T47D (cell line): ENCODE measurements around the gene RIPOR3.
"Not testable (repeated sequence)": the region's sequence is repeated elsewhere in the genome, so short reads cannot be mapped to it uniquely, and the experiment has no call there.

Experiments used
- DNase-seq, 2 experiments: peaks; one replicate each; pipeline versions ENCODE4 v3.0.0 to v3.0.0-alpha.2; 2011 to 2012; ENCODE audit warnings: low read depth in 1 of 2, low spot score in 1 of 2
- JUND ChIP-seq: IDR thresholded peaks from 2 replicates; pipeline ENCODE4 v1.6.1; 2012; ENCODE audit warnings: low read depth
- in situ Hi-C: cut with HindIII; loops from 2 replicates; pipeline ENCODE4 v1.10.0; 2016; ENCODE audit warnings: low sequenced_read_pairs, low pct_unique_long_range_greater_than_20kb

RIPOR3 gene

GRCh38 chr20:50648651-50649050 lies 42.7 kb downstream of the RIPOR3 start:
- in situ Hi-C loops: no loop called here
- TF ChIP-seq JUND: no peak
- DNase-seq: no peak

GRCh38 chr20:50646483-50646996 lies 44.8 kb downstream of the RIPOR3 start:
- no peak for TF ChIP-seq JUND
- no peak for DNase-seq
- in situ Hi-C loops: no loop called here

GRCh38 chr20:50645253-50646068 lies 45.9 kb downstream of the RIPOR3 start:
- in situ Hi-C loops: no loop called here
- no peak; the same call in none of the 2 replicates for TF ChIP-seq JUND
- peak; percentile 78 to 96 for DNase-seq

- in situ Hi-C loops: no loop called here
- no peak for DNase-seq
- TF ChIP-seq JUND: no peak
Observed at GRCh38 chr20:50642288-50642803, 49.0 kb downstream of the RIPOR3 start.

GRCh38 chr20:50641625-50642287 lies 49.6 kb downstream of the RIPOR3 start:
- DNase-seq, in situ Hi-C loops: not testable (repeated sequence)

- in situ Hi-C loops, DNase-seq: not testable (repeated sequence)
Observed at GRCh38 chr20:50639971-50640711, 51.2 kb downstream of the RIPOR3 start.

GRCh38 chr20:50638015-50638847 lies 53.1 kb downstream of the RIPOR3 start:
- DNase-seq, in situ Hi-C loops: not testable (repeated sequence)

GRCh38 chr20:50636601-50637540 lies 54.5 kb downstream of the RIPOR3 start:
- DNase-seq: no peak
- in situ Hi-C loops: no loop called here
- no peak for TF ChIP-seq JUND

GRCh38 chr20:50635676-50636600 lies 55.4 kb downstream of the RIPOR3 start:
- in situ Hi-C loops: no loop called here
- TF ChIP-seq JUND: no peak
- peak; percentile 77 to 80 for DNase-seq

GRCh38 chr20:50635014-50635557 lies 56.3 kb downstream of the RIPOR3 start:
- no peak for DNase-seq
- TF ChIP-seq JUND: no peak
- in situ Hi-C loops: no loop called here
